Measurements from ENCODE around the gene LAMB4.

Gene LAMB4

DNA sequence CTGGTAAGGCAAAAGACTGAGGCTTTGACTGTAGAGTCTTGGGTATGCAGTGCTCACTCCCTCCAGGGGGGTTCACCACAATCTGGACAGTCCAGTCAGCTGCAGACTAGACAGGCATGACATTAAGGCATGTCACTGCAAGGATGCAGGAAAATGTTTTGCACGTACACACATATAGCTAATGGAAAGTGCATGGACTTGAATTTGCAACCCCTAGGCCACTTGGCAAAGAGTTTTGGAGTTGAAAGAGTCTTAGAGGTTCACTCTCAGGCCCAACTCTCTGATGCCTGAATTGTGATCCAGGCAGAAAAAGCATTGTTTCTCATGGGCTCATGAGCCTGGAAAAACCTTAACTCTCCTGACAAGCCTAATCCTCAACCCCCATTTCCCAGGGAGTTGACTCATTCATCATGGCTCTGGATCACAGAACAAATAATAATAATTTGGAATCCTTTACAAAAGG, 51.9 kb downstream of the LAMB4 start:
- no peak for DNase-seq

DNA sequence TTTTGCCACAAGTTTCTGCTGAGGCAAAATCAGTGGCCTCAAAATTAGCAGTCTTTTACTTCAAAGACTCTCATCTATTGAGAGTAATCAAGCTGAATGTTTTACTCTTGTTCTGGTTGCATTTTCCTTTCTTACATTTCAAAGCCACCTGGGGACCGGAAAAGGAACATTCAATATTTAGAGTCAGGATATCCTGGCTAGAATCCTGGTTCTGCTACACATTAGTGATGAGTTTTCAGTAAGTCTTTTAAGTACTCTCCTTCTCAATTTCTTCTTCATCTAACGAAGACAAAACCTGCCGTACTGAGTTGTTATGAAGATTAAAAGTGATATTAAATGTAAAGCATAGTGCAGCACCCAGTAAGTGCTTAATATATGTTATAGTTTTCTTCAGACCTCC, 52.5 kb downstream of the LAMB4 start:
- DNase-seq: no peak

DNA sequence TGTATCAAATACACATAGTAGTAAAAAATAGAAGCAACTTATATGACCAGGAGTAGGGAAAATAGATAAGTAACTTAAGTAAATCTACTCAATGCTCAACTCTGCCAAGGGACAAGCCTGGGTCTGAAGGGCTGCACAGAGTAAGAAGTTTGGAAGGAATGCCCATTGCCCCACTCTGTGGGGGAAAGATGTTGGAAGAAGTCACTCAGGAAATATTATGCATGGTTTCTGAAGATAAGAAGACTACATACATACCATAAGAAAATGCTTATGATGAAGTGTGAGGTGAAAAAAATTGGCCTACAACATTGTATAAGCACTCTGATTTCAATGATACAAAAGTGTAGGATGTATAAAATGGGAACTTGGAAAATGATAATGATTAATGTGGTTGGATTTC, 54.0 kb downstream of the LAMB4 start:
- no peak for DNase-seq

DNA sequence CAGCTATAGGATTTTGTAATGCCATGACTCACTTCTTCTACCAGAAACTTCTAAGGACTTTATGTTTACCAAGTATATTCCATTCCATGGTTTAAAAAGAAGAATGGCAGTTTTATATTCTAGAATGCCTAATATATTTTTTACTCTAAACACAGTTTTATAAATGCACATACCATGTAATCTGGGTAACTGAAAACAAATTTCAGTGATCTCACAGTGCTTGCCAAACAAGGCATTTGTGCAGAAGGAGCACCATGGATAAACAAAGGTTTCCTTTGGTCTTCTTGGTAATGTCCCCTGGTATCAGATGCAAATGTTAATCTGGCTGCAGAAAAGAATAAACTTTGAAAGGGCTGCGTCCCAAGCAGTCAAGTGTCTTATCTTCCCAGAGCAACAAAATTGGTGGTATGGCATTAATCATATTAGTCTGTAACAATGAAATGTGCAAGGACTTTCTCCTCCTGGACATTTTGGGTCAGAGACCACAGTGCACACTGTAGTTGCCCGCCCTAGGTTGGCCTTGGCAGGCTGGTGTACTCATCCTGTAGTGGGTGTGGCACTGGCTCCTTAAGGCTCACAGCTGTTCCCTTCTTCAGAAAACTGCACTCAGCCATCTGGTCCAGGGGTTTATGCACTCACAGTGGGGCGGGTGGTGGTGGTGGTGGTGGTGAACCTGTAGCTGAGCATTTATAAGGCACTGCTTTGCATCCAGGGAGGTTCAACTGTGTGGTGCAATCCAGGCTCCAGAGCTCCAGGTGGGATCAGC, 56.7 kb downstream of the LAMB4 start:
- DNase-seq: no peak

GRCh38 chr7:108072739-108073138, 57.4 kb downstream of the LAMB4 start:
- DNase-seq: no peak

- no peak for DNase-seq
Measured at GRCh38 chr7:108072116-108072515, 58.0 kb downstream of the LAMB4 start.

- no peak for DNase-seq
Measured at GRCh38 chr7:108071551-108071950, 58.6 kb downstream of the LAMB4 start.

DNA sequence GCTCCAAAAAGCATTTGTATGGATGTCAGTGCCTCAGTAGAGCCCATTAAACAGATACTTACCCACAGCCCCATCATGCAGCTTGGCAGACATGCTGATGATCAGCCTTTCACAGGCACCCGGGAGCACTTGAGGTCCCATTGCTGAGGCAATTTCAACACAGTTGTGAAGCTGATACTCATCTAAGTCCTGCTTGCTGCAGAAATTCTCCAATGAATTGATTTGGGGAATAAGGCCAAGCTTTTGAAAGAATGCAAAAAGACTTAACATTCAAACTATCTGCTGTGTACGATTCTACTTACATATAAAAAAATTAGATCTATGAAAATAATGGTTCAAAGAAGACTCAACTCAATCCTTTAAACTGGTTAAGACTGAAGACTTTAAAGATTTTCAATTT, 60.5 kb downstream of the LAMB4 start:
- no peak for DNase-seq

- no peak for DNase-seq
Measured at GRCh38 chr7:108067844-108068243, 62.3 kb downstream of the LAMB4 start.

DNA sequence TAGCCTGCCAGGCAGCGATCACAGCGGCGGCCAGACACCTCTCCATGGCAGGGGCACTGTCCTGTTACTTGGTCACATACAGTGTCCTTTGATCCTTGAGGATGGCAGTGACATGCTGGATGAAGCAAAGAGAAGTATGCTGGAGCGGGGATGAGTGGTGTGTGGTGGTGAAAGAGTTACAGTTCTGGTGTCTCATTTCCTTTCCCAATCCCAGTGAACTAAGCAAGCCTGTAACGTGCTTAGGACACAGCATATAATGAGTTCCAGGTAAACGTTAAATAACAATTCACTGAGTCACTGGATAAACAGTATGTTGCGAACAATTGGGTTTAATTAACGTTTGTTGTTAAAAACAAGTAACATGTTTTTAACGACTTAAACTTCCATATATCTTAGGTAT, 63.7 kb downstream of the LAMB4 start:
- DNase-seq: no peak

- no peak for DNase-seq
Measured at GRCh38 chr7:108063520-108063933, 66.6 kb downstream of the LAMB4 start.

DNA sequence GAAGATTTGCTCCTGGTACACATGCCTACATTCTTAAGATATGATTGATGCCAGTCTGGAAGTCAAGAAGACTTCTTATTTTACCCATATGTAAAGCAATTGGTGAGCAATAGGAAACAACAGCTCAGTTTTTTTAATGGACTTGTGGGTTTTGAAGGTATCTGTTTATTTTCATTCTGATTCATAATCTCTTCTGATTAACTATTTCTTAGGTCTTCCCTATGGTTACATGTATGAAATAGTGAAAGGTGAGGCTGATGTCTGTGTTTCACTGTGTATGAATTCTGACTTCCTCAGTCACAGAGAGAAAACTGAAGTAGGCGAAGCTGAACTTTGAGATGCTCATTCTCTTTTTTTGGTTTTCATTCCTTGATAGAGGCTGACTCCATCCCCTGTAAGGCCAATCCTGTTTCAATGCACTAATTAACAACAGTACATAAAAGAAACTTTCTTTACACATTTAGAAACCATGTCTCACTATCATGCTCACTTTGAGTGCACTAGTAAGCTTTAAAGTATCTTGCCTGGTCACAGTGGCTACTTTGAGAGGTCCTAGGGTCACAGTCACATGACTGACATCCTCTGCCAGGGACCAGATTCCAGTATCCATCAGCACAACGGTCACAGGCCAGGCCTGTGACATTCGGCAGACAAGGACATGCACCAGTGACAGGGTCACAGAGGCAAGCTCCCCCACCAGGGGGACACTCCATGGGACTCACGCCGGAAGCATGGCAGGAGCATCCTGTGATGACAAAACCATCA, 67.7 kb downstream of the LAMB4 start:
- DNase-seq: no peak

DNA sequence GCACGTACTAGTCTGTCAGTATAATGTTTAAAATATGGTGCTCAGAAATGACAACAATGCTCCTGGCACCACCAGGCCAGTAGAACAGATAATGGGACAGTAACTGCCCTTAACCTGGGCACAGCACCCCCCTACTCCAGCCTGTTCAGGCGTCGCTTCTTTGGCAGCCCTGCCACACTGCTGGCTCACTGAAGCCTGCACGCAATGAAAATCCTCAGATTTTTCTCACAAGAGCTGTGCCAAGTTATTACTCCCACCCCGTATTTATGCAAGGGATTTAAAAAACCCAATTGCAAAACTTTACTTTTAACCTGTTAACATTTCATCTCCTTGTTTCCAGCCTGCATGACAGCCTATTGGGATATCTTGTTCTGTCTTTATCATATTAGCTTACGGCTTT, 70.6 kb downstream of the LAMB4 start:
- peak; percentile 33 for DNase-seq

- peak; percentile 82 for DNase-seq
Measured at GRCh38 chr7:108057951-108058481, 72.1 kb downstream of the LAMB4 start.

DNA sequence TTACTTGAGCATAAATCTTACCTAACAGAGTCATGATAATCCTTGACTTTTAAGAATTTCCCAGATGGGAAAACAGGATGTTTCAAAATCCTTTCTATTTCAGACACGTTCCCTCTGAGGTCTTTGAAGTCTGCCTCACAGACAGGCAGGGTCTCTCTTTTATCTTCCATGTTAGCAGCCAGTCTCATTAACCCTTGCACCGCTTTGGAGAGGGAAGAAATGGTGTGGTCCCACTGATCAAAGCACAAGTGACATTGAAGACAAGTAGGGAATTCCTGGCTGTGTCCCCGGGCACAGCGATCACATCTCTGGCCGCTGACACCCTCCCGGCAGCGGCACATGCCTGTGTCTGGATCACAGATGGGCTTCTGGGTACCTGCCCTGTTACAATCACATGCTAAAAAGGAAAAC, 74.5 kb downstream of the LAMB4 start:
- DNase-seq: no peak

GRCh38 chr7:108054537-108054936, 75.6 kb downstream of the LAMB4 start:
- DNase-seq: no peak

- no peak for DNase-seq
Measured at GRCh38 chr7:108053250-108053649, 76.9 kb downstream of the LAMB4 start.

- DNase-seq: no peak
Measured at GRCh38 chr7:108051454-108051853, 78.7 kb downstream of the LAMB4 start.

GRCh38 chr7:108049962-108050361, 80.2 kb downstream of the LAMB4 start:
- no peak for DNase-seq

GRCh38 chr7:108048422-108048821, 81.7 kb downstream of the LAMB4 start:
- DNase-seq: no peak

- no peak for DNase-seq
Measured at GRCh38 chr7:108046952-108047506, 83.1 kb downstream of the LAMB4 start.

DNA sequence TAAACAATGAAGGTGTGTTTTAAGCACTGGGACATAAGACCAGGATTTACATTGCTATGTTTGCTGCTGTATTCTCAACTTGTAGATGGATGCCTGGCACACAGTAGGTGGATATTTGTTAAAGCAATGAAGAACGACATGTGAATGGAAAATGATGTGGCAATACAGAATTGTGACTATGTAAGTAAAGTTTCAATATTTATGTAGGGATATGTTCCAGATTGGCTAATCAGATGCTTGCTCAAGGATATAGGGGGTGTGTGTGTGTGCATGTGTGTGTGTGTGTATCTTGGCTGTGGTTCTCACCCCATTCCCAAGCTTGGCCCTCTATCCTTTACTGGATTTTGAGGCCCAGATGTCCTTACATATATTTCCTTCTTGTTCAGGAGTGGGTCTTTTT, 84.5 kb downstream of the LAMB4 start:
- no peak for DNase-seq

DNA sequence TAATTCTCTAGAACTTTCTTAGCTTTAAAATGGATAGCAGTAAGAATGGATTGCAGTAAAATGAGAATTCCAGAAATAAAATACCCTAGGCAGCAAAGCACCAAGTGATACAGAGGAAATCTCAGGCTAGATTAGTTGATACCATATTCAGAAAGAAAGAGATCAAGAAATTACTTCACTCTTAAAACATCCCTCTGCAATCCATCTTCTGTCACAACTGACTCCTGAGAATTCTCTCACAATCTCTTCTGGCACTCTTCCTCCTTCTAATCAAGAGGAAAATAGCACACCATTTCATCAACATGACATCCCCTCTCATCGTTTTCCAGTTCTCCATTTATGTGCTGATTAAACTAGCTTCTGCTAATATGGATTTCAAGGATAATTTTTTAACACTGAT, 85.0 kb downstream of the LAMB4 start:
- DNase-seq: no peak

GRCh38 chr7:108044345-108044744, 85.8 kb downstream of the LAMB4 start:
- no peak for DNase-seq
